ENCODE data around the gene RAI1.

RAI1 gene

DNA sequence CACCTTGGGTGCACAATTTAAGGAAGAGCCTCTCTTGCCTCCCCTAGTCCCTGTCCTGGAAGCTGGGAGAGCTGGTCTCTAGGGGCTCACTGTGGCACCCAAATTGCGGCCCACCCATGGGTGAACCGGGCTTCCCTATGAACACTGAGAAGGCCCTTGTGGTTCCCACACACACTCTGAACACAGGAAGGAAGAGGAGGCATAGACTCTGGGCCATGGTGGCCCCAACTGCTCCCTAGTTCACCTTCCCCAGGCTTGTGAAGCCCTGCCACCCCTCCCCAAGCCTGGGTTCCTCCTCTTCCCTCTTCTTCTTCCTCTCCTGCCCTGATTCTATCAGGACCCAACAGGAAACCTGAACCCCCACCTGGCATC lies 145.1 kb downstream of the RAI1 start:
- H3K27ac ChIP-seq, result peak overlapping the region in 13 of 21 experiments; percentile 14 to 83 (median 65)
- no peak overlapping the region for H3K4me3 ChIP-seq

DNA sequence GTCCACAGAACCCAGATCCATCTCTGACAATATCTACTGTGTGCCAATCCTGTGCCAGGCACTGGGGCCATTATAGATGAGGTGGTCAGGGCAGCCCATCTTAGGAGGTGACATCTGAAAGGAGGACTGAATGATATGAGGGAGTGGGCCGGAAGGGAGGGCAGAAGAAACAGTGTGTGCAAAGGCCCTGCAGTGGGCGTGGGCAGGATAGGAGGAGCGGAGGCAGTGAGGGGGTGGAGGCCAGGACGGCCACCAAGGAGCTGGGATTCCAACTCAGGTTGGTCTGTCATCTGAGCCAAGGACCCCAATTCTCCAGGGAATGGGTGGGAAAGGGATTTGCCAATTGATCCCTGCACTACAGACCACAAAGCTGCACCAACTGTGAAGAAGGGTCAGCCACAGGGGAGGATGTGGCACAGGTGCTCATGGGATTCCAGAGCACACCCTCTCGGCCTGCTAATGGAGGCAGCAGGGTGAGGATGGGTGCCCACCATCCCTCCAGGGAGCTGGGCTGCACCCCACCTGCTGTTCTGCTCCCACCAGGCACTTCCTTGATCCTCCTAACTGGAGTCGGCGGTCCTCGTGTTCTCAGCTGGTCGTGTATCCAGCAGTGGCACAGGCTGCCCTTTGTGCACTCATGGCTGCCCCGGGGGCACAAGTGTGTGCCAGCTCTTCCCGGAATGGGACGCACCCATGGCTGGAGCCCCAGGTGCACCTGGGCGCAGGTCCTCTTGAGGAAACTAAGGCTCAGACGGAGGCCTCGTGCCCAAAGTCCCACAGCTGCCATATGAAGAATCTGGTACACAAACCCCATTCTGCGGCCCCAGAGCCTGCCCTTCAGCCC lies 145.9 kb downstream of the RAI1 start:
- H3K27ac ChIP-seq, result peak overlapping the region in 9 of 21 experiments; percentile 14 to 83 (median 69)
- no peak overlapping the region for H3K4me3 ChIP-seq

- peak overlapping the region in 7 of 21 experiments; percentile 12 to 73 (median 31) for H3K27ac ChIP-seq
Measured at GRCh38 chr17:17827826-17828621, 146.8 kb downstream of the RAI1 start.

GRCh38 chr17:17830269-17830567 lies 149.0 kb downstream of the RAI1 start:
- H3K4me3 ChIP-seq, result no peak overlapping the region
- H3K27ac ChIP-seq, result no peak overlapping the region

More at GRCh38 chr17:17827826-17828621, 146.8 kb downstream of the RAI1 start:
- H3K4me3 ChIP-seq, result no peak overlapping the region

- H3K27ac ChIP-seq, result peak overlapping the region in 2 of 21 experiments; percentile 27 to 56
Measured at GRCh38 chr17:17830740-17831207, 149.5 kb downstream of the RAI1 start.

DNA sequence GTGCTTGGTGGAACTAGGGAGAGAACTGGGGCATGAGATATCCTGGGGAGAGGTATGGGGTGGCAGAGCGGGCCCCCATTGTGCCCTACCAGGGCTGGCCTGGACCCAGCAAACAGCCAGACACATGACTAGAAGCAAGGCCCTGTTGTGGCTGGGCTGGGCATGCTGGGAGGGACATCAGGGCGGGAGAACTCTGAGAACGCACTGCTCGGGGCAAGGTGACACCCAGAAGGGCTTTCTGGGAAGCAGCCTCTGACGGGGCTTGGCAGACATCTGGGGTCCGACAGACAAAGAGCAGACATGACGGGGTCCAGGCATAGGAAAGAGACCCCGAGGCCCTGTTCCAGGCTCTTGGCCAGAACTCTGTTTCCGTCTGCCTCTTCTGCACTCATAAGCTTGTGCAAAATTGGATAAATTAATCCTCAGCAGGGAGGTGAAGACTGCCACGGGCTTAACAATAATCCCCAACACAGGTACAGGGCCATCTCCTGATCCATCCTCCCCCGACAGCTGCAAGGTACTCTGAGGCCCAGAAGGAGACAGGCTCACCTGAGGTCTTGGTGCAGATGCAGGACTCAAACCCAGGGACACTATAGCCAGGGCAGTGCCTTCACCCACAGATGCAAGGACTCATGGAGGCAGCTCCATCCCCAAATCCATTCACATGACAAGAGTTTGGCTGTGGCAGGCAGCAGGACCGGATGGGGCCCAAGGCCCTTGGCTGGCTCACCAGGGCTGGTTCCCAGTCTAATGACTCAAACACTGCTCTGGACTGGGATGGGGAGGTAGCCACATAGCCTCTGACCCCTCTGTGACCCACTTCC lies 150.2 kb downstream of the RAI1 start:
- H3K27ac ChIP-seq, result peak overlapping the region in 7 of 21 experiments; percentile 6 to 56 (median 15)

More at GRCh38 chr17:17830740-17831207, 149.5 kb downstream of the RAI1 start:
- no peak overlapping the region for H3K4me3 ChIP-seq

DNA sequence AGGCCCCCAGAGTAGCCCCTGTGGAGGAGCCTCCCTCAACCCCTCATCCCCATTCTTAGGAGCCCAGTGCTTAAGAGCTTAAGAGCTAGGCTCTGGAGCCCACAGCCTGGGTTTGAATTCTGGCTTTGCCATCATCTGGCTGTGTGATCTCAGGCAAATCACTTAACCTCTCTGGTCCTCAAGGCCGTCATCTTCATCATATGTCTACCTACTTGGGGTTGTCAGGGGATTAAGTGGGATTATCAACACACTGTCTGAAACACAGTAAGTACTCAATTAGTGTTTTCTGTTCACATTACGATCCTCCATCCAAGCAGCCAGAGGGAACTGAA lies 150.7 kb downstream of the RAI1 start:
- peak overlapping the region in 4 of 21 experiments; percentile 6 to 27 (median 18) for H3K27ac ChIP-seq
- no peak overlapping the region for H3K4me3 ChIP-seq

More for the DNA sequence above, 150.2 kb downstream of the RAI1 start:
- H3K4me3 ChIP-seq, result no peak overlapping the region

DNA sequence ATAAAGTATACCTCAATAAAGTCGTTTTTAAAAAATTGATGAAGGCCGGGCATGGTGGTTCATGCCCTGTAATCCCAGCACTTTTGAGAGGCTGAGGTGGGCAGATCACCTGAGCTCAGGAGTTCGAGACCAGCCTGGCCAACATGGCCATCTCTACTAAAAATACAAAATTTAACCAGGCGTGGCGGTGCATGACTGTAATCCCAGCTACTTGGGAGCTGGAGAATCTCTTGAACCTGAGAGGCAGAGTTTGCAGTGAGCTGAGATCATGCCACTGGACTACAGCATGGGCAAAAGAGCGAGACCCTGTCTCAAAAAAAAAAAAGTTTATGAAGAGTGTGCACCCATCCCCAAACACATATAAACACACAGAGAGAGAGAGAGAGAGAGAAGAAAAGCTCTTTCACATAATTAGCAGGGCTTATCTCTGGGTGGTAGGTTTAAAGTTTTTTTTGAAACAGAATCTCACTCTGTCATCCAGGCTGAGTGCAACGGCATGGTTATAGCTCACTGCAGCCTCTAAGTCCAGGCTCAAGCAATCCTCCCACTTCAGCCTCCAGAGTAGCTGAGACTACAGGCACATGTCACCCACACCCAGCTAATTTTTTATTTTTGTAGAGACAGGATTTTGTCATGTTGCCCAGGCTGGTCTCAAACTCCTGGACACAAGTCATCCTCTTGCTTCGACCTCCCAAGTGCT lies 152.6 kb downstream of the RAI1 start:
- Histone ChIP-seq H3K27ac (peak overlapping the region in 5 of 21 experiments; percentile 5 to 30 (median 17)), H3K4me3 (no peak overlapping the region)

DNA sequence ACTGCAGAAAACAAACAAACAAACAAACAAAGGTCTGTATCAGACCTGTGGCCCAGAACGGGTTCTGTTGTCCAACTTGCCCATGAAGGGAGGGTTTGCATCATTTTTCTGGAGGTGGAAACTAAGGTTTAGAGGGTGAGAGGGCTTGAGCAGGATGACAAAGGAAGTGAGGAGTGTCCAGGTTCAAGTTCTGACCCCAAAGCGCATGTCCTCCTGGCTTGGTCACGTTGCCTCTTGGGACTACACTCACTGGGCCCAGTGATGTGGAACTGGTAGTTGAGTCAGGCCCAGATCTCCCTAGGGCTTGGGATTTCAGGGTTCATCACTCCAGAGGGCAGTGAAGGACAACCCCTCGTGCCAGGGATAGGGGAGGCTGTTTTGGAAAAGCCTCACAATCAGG lies 153.7 kb downstream of the RAI1 start:
- Histone ChIP-seq H3K4me3 (no peak overlapping the region), H3K27ac (peak overlapping the region in 8 of 21 experiments; percentile 91 to 99 (median 98))

DNA sequence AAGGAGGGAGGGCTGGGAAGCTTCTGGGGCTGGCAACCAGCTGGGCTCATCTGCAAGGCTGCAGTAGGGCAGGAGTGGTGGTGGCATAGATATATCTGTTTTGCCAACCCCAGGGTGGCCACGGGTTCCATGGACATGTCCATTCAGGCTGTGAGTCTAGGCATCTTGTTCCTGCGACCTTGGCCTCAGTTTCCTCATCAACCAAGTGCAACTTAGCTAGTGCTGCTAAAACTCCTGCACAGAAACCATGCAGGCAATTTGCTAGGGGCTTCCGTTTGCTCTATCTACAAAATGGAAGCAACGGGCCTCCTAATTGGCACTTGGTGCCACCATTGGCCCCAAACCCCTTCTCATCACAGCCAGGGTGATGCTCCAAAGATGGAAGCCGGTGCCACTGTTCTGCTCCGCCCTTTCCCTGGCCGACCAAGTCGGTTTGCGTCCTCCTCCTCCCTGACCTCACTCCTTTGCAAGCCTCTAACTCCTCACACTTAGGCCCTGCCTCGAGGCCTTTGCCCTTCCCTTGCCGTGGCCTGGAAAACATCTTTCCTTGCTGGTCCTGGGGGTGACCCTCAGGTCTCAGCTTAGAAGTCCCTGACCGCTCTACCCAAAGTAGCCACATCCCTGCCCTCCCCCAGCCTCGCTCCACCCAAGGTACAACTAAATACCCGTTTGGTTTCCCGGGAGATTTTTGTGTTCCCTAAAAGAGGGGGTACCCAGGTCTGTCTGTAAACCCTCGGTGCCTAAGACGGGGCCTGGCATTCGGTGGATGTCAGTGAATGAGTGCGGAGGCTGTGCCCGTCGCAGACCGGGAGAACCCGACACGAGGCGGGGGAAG lies 154.4 kb downstream of the RAI1 start:
- H3K4me3 ChIP-seq, result peak overlapping the region; percentile 74 to 98 (median 84)
- H3K27ac ChIP-seq, result peak overlapping the region in 20 of 21 experiments; percentile 26 to 99 (median 98)

DNA sequence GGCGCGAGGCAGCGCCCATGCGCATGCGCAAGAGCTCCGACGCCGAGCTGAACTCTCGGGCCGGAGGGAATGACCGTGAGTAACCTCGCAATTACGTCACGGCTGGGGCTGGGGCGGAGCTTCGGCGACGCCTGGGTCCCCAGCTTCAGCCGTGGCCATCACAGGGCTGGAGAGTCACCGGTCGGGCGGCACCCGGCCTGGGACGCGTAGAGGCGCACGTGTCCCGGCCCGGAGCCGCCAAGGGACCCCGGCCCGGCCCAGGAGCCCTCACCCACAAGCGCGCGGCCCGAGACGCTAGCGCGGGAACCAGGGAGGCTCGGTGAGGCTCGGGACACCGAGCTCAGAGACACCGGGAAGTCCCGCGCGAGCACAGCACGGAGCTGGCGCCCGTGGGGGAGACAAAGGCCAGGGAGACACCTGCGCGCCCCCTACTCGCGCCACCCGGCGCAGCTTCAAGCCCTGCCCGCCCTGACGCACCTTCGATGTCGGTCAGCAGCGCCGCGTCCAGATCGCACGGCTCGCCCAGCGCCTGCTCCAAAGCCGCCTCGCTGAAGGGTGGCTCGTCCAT lies 155.1 kb downstream of the RAI1 start:
- H3K27ac ChIP-seq, result peak overlapping the region; percentile 87 to 99 (median 98)

GRCh38 chr17:17836818-17837379 lies 155.6 kb downstream of the RAI1 start, which contains the start of gene SREBF1:
Gene SREBF1, minus strand, starts transcription at chr17:17836986. Its CDS starts 169 bp downstream, at chr17:17836817.
- Histone ChIP-seq H3K4me3 (peak within 1 kb of the TSS; percentile 74 to 98 (median 84)), H3K27ac (peak within 1 kb of the TSS; percentile 87 to 99 (median 98))

More for the DNA sequence above, 155.1 kb downstream of the RAI1 start:
- H3K4me3 ChIP-seq, result peak overlapping the region; percentile 74 to 98 (median 84)

DNA sequence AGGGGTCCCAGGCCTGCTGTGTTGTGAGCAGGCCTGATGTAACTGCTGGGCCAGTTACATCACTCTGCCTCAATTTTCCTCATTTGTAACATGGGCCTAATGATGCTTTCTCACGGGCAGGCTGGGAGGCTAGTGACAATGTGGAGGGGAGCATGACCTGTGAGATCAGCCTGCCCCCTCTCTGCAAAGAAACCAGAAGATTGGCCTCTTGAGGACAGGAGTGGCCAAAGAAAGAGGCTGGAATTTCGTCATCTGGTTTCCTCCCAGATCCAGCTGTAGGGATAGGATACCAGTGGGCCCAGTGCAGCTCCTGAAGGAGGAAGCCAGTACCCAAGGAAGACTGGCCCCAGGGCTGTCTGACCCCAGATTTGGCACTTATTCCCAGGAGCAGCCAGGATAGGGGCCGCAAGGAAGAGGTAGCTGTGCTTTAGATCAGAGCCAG lies 156.1 kb downstream of the RAI1 start:
- H3K27ac ChIP-seq, result peak overlapping the region; percentile 87 to 99 (median 98)
- peak overlapping the region; percentile 74 to 98 (median 84) for H3K4me3 ChIP-seq

DNA sequence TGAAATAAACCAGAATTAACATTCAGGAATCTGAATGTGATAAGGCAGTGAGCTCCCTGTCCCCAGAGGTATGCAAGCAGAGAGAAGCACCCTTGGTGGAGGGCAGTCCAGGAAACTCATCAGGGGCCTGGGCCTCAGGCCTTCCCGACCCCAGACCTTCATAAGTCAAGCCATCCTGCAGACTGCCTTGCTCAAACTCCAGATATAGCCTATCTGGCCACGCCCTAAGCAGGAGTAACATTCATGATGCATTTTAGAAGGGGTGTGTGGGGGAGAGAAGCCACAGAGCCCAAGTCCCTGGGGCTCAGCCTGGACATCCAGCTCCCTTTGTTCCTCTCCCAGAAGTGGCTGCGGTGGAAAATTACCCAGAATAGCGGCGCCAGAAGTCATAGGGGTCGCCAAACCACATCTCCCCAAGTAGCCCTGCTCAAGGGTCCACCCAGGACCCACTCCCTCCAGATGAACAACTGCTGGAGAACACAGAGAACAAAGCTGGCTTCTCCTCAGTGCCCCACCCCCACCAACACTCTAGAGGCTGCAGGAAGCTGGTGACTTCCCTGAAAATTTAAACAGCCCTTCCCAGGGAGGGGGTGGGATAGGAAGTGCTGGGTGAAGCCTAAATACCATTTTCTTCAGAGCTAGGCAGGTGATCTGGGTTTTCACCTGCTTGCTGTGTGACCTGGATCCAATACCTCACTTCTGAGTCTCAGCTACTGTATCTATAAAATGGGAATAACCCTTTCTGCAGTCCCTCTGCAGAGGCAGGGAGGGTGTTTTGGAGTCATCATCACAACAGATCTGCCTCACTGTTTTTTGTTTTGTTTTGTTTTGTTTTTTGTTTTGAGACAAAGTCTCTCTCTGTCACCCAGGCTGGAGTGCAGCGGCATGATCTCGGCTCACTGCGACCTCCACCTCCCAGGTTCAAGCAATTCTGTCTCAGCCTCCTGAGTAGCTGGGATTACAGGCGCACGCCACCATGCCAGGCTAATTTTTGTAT lies 157.0 kb downstream of the RAI1 start:
- no peak overlapping the region for H3K4me3 ChIP-seq
- H3K27ac ChIP-seq, result peak overlapping the region in 20 of 21 experiments; percentile 22 to 99 (median 98)

DNA sequence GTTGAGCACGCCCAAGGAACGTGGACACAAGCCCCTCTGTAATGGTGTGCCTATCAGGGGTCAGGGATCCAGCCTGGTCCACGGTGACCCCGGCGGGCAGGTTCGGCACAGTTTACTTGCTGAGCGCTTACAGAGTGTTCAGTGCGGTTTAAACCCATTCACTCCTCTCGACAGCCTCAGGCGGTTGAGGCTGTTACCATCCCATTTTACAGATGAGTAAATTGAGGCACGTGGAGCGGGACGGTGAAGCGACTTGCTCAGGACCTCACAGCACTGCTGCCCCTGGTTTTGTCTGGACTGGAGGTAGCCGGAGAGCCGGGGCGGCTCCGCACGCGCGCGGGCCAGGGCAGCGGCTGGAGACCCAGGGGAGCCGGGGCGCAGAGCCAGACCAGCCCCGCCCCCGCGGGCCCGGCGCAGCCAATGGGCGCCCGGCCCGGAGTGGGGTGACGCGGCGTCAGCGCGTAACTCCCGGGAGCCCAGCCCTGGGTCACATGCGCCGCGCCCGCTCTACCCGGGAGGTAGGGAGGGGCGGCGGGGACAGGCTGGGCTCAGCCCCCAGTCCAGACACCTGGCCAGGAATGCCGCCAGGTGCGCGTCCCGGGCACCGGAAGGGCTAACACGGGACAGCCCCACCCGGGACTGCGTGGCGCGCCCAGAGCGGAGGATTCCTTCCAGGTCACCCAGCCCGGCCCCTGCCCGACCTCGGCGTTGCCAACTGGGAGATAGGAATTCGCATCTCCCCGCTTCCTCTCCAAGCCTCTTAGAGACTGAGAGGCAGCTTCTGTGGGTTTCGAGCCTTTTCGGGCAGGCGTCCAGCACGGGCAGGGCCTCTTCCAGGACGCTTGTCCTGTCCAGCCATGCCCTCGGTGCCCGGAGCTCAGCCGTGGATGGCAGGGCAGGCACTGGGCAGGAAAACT lies 158.8 kb downstream of the RAI1 start:
- Histone ChIP-seq H3K4me3 (peak overlapping the region; percentile 31 to 53 (median 43)), H3K27ac (peak overlapping the region; percentile 60 to 99 (median 97))
